AG04450 (cell line): Measurements from ENCODE around the gene ILKAP. TPM values are rescaled to one million over a fixed set of nuclear protein-coding genes. Genes with fewer than 3 reads are reported as not detected.

ENCODE experiments used
- CTCF ChIA-PET: fragments of 300-600, 350-600 bp; formaldehyde crosslinking; extraction: SDS; loops from one replicate; lab custom pipeline; 2022; ENCODE audit warnings: antibody characterized with exemption, inconsistent platforms; lab: Charles Lee
- POLR2A ChIA-PET: fragments of 350-600 bp; formaldehyde crosslinking; extraction: SDS; loops from one replicate; lab custom pipeline; 2021; ENCODE audit warnings: antibody characterized with exemption, inconsistent platforms; lab: Yijun Ruan, JAX
- DNase-seq: peaks from one replicate; pipeline ENCODE4 v3.0.0-alpha.2; 2011; ENCODE audit warnings: low read depth, low spot score
- H3K27ac ChIP-seq: one replicate; pipeline ENCODE4 v1.5.1; 2012; ENCODE audit warnings: low read depth, low read length, control low read depth
- H3K27me3 ChIP-seq: one replicate; pipeline ENCODE4 v1.6.0; 2012; ENCODE audit warnings: low read length; ENCODE audit not compliant: control insufficient read depth, insufficient read depth
- H3K4me3 ChIP-seq: 2 replicates; pipeline ENCODE4 v1.5.1; 2011; ENCODE audit warnings: mild to moderate bottlenecking, low read depth, low read length, control low read depth
- H3K9me3 ChIP-seq: 2 replicates; pipeline ENCODE4 v1.5.1; 2012; ENCODE audit warnings: low read length; ENCODE audit not compliant: control insufficient read depth, insufficient read depth
- polyA plus RNA-seq: library from polyadenylated mRNA; depleted of rRNA; stranded (reverse); fragments of >200 nt; gene quantifications from 2 replicates; pipeline ENCODE4 v1.2.3, GENCODE V29; 2011
- TF ChIP-seq, protein P1 (sequence below): IDR thresholded peaks from 2 replicates; pipeline ENCODE4 v1.5.1; 2011; ENCODE audit warnings: low read depth, low read length, control low read depth, inconsistent platforms

The ILKAP gene
- polyA plus RNA-seq, 1 experiment = 34.9 TPM

DNA sequence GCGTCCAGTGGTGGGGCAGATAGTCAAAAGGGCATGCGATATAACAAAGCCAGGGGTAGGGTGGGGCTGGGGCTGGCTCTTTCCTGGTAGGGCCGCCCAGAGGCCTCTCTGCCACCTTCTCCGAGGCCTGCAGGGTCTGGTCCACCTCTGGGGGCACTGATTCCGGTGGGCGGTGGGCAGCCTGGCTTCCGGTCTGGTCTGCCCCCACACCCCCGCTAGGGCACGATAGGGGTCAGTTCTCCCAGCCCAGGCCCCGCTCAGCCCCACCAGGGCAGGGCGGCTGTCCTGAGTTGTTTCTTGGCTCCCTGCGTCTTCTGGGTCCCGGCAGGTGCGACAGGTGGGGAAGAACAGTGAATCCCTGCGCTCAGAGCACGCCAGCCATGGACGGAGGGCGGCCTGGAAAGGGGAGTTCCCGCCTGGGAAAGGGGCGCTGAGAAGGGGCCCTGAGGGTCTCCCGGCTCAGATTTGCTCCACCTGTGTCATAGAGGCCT, 45.4 kb downstream of the ILKAP start:
- DNase-seq = no peak
- H3K27me3 ChIP-seq = no peaks in the 10 kb centered on the region
- H3K9me3 ChIP-seq = peaks cover 14% of the 10 kb centered on the region
- POLR2A ChIA-PET = no interaction called here
- CTCF ChIA-PET = no interaction called here
- no peak overlapping the region for H3K4me3 ChIP-seq
- H3K27ac ChIP-seq = no peak overlapping the region
- TF ChIP-seq, protein P1, sequence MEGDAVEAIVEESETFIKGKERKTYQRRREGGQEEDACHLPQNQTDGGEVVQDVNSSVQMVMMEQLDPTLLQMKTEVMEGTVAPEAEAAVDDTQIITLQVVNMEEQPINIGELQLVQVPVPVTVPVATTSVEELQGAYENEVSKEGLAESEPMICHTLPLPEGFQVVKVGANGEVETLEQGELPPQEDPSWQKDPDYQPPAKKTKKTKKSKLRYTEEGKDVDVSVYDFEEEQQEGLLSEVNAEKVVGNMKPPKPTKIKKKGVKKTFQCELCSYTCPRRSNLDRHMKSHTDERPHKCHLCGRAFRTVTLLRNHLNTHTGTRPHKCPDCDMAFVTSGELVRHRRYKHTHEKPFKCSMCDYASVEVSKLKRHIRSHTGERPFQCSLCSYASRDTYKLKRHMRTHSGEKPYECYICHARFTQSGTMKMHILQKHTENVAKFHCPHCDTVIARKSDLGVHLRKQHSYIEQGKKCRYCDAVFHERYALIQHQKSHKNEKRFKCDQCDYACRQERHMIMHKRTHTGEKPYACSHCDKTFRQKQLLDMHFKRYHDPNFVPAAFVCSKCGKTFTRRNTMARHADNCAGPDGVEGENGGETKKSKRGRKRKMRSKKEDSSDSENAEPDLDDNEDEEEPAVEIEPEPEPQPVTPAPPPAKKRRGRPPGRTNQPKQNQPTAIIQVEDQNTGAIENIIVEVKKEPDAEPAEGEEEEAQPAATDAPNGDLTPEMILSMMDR = no peak

DNA sequence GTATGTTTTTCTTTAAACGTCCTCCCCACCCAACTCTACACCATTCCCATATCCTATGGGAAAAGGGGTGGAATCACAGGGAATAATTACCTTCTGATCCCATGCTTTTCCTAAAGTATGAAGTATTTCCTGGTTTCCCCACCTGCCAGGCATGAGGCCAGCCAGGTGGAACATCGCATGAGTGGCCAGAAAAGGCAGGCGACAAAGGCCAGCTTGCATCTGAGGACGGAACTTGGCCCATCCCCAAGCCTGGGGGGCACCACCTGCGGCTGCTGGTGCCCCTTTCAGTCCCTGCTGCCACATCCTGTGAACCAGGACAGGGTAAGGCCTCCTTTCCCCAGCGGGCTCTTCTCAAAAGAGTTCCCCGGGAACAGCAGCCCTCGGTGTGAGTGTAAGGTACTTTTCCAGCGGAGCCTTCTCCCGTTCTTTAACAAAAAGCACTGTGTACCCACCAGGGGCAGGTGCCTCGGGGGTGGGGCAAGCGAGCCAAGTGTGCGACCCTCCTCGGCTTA, 45.9 kb downstream of the ILKAP start:
- H3K9me3 ChIP-seq = peaks cover 17% of the 10 kb centered on the region
- CTCF ChIA-PET = no interaction called here
- no peak overlapping the region for H3K4me3 ChIP-seq
- POLR2A ChIA-PET = no interaction called here
- no peak overlapping the region for H3K27ac ChIP-seq
- TF ChIP-seq, protein P1 = no peak
- no peak for DNase-seq
- no peaks in the 10 kb centered on the region for H3K27me3 ChIP-seq

DNA sequence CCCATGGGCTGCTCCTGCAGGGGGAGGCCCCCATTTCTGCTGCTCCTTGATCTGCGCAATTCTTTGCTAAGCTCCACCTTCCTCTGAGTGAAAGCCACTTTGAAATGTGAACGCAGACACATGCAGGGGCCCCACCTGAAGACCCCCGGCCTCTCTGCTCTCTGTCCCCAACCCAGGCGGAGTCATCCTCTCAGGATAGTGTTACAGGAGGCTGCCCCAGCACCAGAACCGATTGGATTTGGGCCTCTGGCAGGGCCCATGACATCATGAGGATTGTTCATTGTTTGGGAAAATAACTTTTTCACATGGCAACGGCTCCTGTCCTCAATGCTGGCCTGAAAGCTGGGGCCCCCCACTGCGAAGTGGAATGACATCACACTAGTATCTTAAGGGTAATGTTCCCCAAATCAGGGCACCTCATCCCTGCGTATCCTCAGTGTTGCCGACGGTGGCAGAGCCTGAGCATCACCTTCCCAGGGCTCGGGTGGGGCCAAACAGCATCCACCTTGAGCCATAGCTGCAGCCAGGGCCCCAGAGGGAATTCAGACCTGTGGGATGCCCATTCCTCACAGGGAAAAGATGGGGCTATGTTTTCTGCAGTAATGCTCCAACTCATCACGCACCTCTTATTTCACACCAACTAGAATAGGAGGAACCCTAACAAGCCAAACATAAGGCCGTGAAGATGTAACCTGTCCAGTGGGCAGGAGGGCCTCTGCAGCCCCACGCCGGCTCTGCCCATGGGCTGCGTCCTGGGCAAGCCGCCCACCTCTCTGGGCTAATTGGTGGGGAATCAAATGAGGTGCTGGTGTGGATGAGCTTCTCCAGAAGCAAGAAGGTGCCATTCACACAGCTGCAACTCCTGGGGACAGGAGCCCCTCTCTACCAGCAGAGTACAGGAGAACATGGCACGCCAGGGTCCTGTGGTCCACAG, 47.5 kb downstream of the ILKAP start:
- Histone ChIP-seq H3K9me3 (peaks cover 17% of the 10 kb centered on the region), H3K4me3 (no peak overlapping the region), H3K27me3 (no peaks in the 10 kb centered on the region), H3K27ac (peak overlapping the region; percentile 65)
- POLR2A ChIA-PET = interaction anchor here (0.9 kb wide), 1 partner anchor 14 kb away, joined by 4 read pairs; no protein-coding TSS in a partner anchor
- TF ChIP-seq, protein P1 = no peak
- CTCF ChIA-PET = no interaction called here
- no peak for DNase-seq

DNA sequence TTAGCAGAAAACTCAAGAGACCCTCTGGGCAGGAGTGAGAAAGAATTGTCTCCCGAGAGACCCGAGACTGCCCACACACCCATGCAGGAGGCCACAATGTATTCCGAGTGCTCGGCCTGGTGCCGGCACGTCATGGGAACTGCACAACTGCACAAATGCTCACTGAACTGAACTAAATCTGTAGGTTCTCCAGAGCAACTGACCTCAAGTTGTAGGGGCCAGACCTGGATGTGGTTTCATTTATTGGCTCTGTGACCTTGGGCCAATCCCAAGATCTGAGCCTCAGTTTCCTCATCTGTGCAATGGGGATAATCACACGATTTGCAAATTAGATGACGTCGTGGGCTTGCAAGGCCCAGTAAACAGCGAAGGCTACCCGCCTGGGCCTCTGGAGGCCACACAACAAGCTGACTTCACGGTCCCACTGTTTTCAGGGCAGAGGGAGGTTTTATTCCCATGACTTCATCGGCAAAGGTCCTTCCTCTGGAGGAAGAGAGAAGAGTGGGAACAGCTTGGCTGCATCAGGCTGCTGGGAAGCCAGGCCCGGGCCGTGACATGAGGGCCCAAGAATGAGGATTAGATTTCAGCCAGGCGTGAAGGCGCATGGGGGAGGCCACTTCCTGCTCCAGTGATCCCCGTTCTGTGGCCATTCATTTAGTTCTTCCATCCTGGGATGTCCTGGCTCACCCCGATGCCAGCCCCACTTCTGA, 48.3 kb downstream of the ILKAP start:
- POLR2A ChIA-PET = interaction anchor here (0.6 to 0.9 kb wide), 2 partner anchors 9 to 14 kb away, joined by 3 to 4 read pairs; no protein-coding TSS in a partner anchor
- TF ChIP-seq, protein P1 = no peak
- H3K27me3 ChIP-seq = no peaks in the 10 kb centered on the region
- peak; percentile 83 for DNase-seq
- peak overlapping the region; percentile 65 for H3K27ac ChIP-seq
- peaks cover 17% of the 10 kb centered on the region for H3K9me3 ChIP-seq
- H3K4me3 ChIP-seq = no peak overlapping the region
- CTCF ChIA-PET = no interaction called here
